ENCODE measurements around the gene PNPLA5.

PNPLA5 gene, protein sequence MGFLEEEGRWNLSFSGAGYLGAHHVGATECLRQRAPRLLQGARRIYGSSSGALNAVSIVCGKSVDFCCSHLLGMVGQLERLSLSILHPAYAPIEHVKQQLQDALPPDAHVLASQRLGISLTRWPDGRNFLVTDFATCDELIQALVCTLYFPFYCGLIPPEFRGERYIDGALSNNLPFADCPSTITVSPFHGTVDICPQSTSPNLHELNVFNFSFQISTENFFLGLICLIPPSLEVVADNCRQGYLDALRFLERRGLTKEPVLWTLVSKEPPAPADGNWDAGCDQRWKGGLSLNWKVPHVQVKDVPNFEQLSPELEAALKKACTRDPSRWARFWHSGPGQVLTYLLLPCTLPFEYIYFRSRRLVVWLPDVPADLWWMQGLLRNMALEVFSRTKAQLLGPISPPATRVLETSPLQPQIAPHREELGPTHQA

DNA sequence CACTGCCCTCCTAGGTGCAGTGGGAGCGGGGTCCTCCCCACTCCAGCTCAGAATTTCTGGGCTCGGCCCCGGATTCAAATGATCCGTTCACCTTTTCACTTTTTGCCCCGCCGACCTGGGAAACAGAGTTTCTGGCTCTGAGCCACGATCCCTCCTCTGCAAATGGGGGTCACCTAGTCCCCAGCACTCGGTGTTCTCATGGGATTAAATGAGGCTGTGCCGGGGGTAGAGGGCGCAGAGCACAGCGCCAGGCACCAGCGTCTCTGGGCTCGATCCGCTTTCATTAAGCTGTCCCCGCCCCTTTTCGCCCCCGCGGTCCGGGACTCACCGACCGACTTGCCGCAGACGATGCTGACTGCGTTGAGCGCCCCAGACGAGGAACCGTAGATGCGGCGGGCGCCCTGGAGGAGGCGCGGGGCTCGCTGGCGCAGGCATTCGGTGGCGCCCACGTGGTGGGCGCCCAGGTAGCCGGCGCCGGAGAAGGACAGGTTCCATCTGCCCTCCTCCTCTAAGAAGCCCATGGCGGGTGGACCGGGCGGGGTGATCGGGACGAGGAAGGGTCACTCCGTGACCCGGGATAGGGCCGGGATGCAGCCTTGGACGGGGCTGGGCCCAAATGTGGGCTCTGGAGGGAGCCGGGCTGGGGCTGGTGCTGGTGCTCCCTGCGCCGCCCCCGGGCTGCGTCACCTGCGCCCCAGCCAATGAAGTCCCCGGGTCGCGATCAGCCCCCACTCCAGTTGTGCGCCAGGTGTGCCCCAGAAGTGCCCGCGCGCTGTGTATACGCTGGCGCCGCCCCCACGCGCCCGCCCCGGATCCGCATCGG is at the start of gene PNPLA5:
TSS of gene PNPLA5 (minus strand) at position 654 of the 823 bp plus-strand sequence. CDS start at position 521, 133 bp downstream.
- no peaks in the 10 kb centered on the region for H3K4me1 ChIP-seq (ENCODE audit: low read length)
- TF ChIP-seq, protein P1, sequence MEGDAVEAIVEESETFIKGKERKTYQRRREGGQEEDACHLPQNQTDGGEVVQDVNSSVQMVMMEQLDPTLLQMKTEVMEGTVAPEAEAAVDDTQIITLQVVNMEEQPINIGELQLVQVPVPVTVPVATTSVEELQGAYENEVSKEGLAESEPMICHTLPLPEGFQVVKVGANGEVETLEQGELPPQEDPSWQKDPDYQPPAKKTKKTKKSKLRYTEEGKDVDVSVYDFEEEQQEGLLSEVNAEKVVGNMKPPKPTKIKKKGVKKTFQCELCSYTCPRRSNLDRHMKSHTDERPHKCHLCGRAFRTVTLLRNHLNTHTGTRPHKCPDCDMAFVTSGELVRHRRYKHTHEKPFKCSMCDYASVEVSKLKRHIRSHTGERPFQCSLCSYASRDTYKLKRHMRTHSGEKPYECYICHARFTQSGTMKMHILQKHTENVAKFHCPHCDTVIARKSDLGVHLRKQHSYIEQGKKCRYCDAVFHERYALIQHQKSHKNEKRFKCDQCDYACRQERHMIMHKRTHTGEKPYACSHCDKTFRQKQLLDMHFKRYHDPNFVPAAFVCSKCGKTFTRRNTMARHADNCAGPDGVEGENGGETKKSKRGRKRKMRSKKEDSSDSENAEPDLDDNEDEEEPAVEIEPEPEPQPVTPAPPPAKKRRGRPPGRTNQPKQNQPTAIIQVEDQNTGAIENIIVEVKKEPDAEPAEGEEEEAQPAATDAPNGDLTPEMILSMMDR (IDR thresholded peaks at IDR 0.05; ENCODE audit: low read depth, low read length) = no peak
- TF ChIP-seq EZH2phosphoT487 (IDR thresholded peaks at IDR 0.05; ENCODE audit: low read depth) = no peak
- H3K27me3 ChIP-seq (ENCODE audit: low read depth, low read length) = peaks cover 14% of the 10 kb centered on the region; the same call in 1 of the 2 replicates
- no peaks in the 10 kb centered on the region for H4K20me1 ChIP-seq (ENCODE audit: insufficient read depth, low read length)
- no peaks in the 10 kb centered on the region for H3K79me2 ChIP-seq (ENCODE audit: low read length)
- no peaks in the 10 kb centered on the region for H3K36me3 ChIP-seq (replicated peaks; ENCODE audit: low read depth, low read length)
- no peak within 1 kb of the TSS for H3K27ac ChIP-seq (ENCODE audit: low read length)
- H3K4me2 ChIP-seq (ENCODE audit: low read length) = no peak within 1 kb of the TSS
- H3K9me3 ChIP-seq (ENCODE audit: insufficient read depth, low read length) = no peaks in the 10 kb centered on the region
- no peak within 1 kb of the TSS for H3K9ac ChIP-seq (ENCODE audit: low read length)
- H3K4me3 ChIP-seq (ENCODE audit: low read length) = no peak within 1 kb of the TSS
- no peak within 1 kb of the TSS for H2AFZ ChIP-seq (ENCODE audit: low read depth, low read length)

GRCh38 chr22:43941449-43941848 is 49.6 kb upstream of the PNPLA5 start:
- H3K27me3 ChIP-seq (ENCODE audit: low read depth, low read length) = peaks cover 24% of the 10 kb centered on the region
- peaks cover 3% of the 10 kb centered on the region for H3K4me1 ChIP-seq (ENCODE audit: low read length)
- TF ChIP-seq, protein P1 (IDR thresholded peaks at IDR 0.05; ENCODE audit: low read depth, low read length) = no peak
- TF ChIP-seq EZH2phosphoT487 (IDR thresholded peaks at IDR 0.05; ENCODE audit: low read depth) = no peak
- H3K4me3 ChIP-seq (ENCODE audit: low read length) = no peak overlapping the region
- H3K4me2 ChIP-seq (ENCODE audit: low read length) = no peak overlapping the region
- no peaks in the 10 kb centered on the region for H3K36me3 ChIP-seq (replicated peaks; ENCODE audit: low read depth, low read length)
- no peak overlapping the region for H3K27ac ChIP-seq (ENCODE audit: low read length)
- no peaks in the 10 kb centered on the region for H3K9me3 ChIP-seq (ENCODE audit: insufficient read depth, low read length)
- no peaks in the 10 kb centered on the region for H3K79me2 ChIP-seq (ENCODE audit: low read length)
- no peaks in the 10 kb centered on the region for H4K20me1 ChIP-seq (ENCODE audit: insufficient read depth, low read length)
- H2AFZ ChIP-seq (ENCODE audit: low read depth, low read length) = no peak overlapping the region
- H3K9ac ChIP-seq (ENCODE audit: low read length) = no peak overlapping the region

- no peaks in the 10 kb centered on the region for H3K9me3 ChIP-seq (ENCODE audit: insufficient read depth, low read length)
- H2AFZ ChIP-seq (ENCODE audit: low read depth, low read length) = no peak overlapping the region
- TF ChIP-seq, protein P1 (IDR thresholded peaks at IDR 0.05; ENCODE audit: low read depth, low read length) = no peak
- TF ChIP-seq EZH2phosphoT487 (IDR thresholded peaks at IDR 0.05; ENCODE audit: low read depth) = no peak
- H3K36me3 ChIP-seq (replicated peaks; ENCODE audit: low read depth, low read length) = no peaks in the 10 kb centered on the region
- H3K9ac ChIP-seq (ENCODE audit: low read length) = no peak overlapping the region
- H3K27me3 ChIP-seq (ENCODE audit: low read depth, low read length) = peaks cover 10% of the 10 kb centered on the region; the same call in 1 of the 2 replicates
- H3K4me2 ChIP-seq (ENCODE audit: low read length) = no peak overlapping the region
- no peaks in the 10 kb centered on the region for H3K4me1 ChIP-seq (ENCODE audit: low read length)
- no peaks in the 10 kb centered on the region for H4K20me1 ChIP-seq (ENCODE audit: insufficient read depth, low read length)
- H3K79me2 ChIP-seq (ENCODE audit: low read length) = no peaks in the 10 kb centered on the region
- no peak overlapping the region for H3K27ac ChIP-seq (ENCODE audit: low read length)
- no peak overlapping the region for H3K4me3 ChIP-seq (ENCODE audit: low read length)
These were observed 40.0 kb upstream of the PNPLA5 start for GRCh38 chr22:43931771-43932170.

DNA sequence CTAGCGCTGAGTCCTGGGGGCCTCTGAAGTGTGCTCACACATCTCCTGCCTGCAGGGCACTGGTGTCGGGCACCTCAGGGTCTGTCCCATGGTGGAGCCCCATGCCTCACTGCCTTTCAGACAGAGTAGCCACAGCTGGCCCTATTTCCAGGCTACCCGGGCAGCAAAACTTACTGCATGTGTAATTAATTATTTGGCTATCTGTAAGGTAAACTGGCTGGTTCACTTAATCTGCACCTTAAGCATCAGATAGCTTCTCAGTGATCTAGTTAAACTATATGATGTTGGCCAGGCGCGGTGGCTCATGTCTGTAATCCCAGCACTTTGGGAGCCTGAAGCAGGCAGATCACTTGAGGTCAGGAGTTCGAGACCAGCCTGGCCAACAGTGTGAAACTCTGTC is 37.1 kb upstream of the PNPLA5 start:
- Histone ChIP-seq H3K4me2 (ENCODE audit: low read length) (no peak overlapping the region), H3K4me3 (ENCODE audit: low read length) (no peak overlapping the region), H3K9ac (ENCODE audit: low read length) (no peak overlapping the region), H2AFZ (ENCODE audit: low read depth, low read length) (no peak overlapping the region), H4K20me1 (ENCODE audit: insufficient read depth, low read length) (no peaks in the 10 kb centered on the region), H3K27me3 (ENCODE audit: low read depth, low read length) (0 out of 2 replicates have a peak, but pooled peaks cover 10% of the 10 kb centered on the region), H3K36me3 (replicated peaks; ENCODE audit: low read depth, low read length) (no peaks in the 10 kb centered on the region), H3K79me2 (ENCODE audit: low read length) (no peaks in the 10 kb centered on the region), H3K9me3 (ENCODE audit: insufficient read depth, low read length) (no peaks in the 10 kb centered on the region), H3K27ac (ENCODE audit: low read length) (no peak overlapping the region), H3K4me1 (ENCODE audit: low read length) (no peaks in the 10 kb centered on the region)
- no peak for TF ChIP-seq EZH2phosphoT487 (IDR thresholded peaks at IDR 0.05; ENCODE audit: low read depth)
- TF ChIP-seq, protein P1 (IDR thresholded peaks at IDR 0.05; ENCODE audit: low read depth, low read length) = no peak
